HuH-7.5 (cell line): Measurements from ENCODE around the gene RMI2.
A peak's percentile ranks its signal among the peaks of the same experiment; 100 is the strongest.
"Not testable (repeated sequence)": the region's sequence is repeated elsewhere in the genome, so short reads cannot be mapped to it uniquely, and the experiment has no call there.

Source experiments
- DNase-seq: peaks from one replicate; pipeline ENCODE4 v3.0.0; 2011; ENCODE audit warnings: low spot score

RMI2 gene

DNA sequence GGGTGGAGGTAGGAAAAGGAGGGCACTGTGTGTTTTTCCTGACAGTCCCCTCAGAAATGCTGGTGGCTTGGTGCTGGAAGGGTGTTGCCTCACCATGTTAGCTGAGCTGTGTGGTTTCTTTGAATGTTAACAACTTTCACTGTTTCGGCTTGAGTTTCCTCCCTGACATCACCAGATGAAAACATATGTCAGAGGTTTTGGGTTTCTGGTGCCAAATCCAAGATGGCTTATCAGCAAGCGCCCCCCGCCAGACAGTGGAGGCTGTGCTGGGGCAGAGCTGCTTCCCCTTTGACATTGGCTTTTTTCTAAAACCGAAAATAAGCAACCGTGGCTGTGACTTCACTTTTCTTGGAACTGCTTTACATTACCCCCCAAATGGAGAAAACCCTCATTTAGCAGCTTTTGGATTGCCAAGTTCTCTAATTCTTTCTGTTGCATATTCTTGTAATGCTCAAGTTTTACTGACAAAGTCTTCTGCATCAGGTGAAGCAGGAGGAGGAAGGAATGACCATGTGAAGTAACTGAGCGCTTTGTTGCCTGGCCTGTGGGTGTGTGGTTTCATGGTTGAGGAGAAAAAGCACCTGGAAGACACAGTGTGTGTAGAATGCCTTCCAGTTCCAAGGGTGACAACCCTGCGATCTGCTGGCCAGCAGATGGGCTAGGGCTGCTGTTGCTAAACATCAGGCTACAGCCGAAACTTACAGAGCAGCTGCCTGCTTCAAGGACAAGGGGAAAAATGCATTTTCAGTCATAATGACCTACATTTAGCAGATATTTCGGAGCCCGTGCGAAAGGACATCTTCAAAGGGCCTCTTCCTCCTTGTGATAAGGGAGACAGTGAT lies 9.7 kb downstream of the RMI2 start:
- DNase-seq, result no peak

DNA sequence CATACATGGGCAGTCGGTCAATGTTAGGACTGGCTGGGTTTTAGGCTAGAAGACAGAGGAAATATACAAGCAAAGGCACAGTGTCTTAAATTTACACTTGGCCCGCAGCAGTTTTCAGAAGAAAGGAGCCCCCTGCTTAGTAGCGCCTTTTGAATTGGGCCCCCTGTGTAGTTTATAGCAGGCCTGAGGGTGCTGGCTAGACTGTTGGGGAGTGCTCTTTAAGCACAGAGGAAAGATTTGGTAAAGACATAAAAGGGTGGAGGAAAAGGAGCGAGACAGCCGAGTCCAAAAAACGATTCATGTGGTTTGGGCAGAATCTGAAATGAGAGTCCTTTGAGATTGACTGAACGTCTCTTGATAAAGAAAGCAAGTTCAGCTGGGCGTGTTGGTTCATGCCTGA lies 10.6 kb downstream of the RMI2 start:
- no peak for DNase-seq

DNA sequence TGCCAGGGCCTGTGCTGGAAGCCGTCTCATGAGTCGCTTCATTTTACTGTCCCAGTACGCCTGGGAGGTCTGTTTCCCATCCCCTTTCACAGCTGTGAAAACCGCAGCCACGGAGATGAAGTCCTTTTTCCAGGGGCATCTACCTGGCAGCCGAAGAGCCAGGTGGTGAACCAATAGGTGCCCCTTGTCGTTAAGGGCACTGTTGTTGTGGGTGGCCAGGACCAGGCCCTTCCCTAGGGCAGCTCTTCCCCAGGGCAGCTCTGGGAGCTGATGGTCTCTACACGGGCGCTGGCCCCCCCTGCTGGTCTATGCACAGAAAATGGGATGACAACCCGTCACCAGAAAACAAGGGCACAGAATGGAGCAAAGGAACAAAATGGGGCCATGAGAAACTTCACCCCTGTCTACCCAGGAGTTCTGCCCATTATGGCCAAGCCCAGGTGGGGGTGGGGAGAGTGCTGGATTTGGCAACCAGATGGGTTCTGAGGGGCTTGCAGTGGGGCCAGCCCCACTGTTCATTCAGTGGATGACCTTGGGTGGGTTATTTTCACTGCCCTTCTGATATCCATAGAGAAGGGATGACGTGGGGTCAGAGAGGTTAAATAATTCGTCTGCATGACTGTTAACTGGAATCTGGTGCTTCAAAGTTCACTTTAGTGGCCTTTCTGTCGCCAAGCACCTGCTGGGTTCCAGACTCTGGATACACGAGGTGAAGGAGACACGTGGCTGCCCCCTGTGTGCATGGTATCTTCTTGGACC lies 11.5 kb downstream of the RMI2 start:
- DNase-seq, result peak; percentile 71

DNA sequence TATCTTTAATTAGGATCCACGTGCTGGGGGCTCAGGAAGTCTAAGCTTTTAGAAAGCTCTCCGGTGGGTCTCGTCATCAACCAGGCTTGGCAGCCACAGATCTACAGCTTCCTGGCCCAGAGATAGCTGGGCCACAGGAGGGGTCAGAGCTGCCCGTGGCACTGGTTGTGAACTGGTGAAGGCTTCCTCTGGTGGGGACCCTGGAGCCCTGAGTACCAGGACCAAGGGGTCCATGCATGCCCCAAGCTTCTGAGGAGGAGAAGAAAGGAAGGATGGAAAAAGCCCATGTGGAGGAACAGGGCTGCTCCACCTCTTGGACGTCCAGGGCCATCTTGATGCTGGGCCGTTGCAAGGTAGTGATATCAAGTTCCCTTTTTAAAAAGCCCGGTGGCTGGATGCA lies 13.3 kb downstream of the RMI2 start:
- DNase-seq, result no peak

DNA sequence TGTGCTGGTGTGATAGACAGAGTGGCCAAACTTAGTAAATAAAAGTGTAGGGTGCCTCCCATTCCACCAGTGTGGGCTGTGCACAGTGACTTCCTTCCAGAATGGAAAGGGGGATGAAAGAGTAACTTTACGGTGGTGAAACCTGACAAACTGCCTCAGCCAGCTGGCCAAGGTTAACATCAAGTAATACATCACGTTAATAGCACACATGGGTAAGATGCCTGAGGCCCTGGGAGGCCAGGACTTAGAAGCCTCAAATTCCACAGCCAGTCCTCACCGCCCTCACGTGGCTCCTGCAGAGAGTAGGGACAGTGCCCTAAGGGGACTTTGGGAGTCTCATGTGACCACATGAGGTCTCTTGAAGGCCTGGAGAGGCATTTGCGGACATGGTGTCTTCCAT lies 14.1 kb downstream of the RMI2 start:
- DNase-seq, result no peak

DNA sequence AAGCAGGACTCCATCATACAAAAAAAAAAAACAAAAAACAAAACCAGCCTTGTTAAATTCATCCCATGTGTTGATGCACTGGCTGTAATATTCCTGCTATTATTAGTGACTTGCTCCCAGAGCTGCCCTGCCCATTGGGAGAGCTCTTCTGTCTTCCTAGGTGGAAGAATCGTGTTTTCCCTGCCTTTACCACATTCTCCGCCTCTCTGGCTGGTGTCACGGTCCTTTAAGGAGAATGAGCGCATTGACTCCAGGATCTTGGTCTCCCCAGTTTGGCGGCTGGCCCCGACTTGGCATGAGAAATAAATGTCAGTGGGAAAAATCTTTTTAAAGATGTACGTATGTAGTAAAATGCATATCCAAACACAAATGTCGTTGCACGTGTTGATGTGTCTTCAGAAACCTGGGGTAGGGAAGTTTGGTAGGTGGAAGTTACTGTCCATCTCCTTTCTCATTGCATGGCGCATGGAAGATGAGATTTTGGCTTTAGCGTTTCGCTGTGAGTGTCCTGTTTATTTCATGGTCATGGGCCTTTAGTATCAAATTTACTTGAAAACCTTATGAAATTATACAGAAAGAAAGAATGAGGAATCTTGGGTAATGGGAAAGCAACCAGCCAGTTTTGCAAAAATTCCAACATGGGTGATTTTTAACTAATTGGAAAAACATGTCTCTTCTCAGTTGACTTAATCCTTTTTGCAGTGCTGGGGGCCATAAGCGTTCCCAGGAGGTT lies 15.5 kb downstream of the RMI2 start:
- no peak for DNase-seq

DNA sequence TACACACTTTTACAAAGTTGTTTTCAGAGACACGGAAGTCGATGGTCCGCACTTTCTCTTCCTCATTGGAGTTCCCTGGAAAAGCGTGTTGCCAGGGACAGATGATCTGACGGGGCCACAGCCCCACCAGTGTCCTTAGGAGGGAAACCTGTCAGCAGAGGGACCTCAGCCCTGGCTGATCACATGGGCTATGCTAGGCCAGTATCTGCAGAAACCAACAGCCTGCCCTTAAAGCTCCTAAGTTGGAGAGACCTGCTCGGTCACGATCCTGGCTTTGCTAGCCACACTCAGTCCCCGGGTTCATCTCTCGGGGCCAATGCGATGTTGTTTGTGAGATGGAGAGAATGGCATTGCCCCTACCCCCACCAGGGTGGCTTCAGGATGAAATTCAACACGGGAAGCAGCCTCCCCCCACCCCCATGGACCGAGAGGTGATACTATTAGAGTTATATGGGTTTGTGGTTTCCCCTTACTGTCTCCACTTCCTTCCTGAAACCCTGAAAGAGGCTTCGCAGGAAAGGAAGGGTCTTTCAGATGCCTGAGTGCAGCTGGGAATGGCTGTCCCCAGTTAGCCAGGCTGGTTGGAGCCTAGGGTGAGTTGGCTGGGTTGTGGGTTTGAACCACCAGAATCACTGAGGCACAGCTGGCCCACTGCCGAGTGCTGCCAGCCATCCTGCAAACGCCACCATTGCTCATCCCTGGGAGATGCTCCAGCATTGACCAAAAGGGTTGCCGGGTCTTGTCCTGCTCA lies 16.6 kb downstream of the RMI2 start:
- no peak for DNase-seq

DNA sequence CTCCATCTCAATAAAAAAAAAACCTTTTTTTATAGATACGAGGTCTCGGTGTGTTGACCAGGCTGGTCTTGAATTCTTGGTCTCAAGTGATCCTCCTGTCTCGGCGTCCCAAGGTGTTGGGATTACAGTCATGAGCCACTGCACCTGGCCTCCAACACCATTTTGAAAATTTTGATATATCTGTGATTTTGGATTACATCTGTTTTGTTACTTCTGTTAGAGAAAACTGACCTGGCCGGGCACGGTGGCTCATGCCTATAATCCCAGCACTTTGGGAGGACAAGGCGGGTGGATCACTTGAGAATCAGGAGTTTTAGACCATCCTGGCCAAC lies 18.6 kb downstream of the RMI2 start:
- no peak for DNase-seq

DNA sequence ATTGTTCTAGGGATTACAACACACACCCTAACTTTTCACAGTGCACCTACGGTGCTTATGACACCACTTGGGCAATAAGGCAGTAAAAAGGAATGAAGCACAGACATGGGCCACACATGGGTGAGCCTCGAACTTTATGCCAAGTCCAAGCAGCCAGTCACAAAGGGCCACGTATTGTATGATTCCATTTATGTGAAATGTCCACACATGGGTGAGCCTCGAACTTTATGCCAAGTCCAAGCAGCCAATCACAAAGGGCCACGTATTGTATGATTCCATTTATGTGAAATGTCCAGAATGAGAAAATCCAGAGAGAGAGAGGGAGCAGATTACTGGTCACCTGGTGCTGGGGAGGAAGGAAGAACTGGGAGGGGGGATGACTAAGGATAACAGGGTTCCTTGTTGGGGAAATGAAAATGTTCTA lies 22.2 kb downstream of the RMI2 start:
- DNase-seq, result no peak

DNA sequence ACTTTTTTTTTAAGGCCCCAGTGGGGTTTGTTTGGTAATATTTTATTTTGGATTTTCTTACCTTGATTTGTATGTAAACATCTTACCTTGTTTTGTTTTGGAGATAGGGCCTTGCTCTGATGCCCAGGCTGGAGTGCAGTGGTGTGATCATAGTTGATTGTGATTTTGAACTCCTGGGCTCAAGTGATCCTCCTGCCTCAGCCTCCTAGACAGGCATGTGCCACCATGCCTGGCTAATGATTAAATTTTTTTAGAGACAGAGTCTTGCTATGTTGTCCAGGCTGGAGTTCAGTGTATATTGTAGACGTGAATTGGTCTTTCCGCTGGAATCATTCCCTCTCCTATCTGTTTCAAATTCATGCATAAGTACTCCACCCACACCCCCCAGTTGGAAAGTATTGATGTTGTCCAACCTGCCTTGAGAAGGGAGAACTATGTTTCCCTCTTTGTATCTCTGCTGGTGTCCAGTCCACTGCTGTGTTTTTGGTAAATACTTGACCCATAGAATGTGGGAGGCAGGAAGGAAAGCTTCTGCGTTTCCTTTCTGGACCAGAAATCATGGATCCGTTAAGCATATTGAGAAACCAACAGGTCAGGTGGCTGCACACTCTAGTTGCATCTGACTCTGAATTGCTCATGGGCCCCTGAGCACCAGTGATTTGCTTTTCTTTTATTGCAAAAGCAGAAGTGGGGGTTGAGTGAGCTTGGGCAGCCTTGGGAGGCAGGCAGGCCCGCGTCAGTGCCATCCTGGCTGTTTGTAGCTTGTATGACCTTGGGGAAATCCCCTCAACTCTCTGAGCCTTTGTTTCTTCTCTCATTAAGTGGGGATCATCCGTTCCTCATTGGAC lies 25.0 kb downstream of the RMI2 start:
- DNase-seq, result no peak

DNA sequence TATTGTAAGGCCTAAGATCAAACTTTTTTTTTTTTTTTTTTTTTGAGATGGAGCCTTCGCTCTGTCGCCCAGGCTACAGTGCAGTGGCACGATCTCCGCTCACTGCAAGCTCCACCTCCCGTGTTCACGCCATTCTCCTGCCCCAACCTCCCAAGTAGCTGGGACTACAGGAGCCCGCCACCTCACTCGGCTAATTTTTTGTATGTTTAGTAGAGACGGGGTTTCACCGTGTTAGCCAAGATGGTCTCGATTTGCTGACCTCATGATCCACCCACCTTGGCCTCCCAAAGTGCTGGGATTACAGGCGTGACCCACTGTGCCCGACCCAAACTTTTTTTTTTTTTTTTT lies 25.6 kb downstream of the RMI2 start:
- not testable (repeated sequence) for DNase-seq

DNA sequence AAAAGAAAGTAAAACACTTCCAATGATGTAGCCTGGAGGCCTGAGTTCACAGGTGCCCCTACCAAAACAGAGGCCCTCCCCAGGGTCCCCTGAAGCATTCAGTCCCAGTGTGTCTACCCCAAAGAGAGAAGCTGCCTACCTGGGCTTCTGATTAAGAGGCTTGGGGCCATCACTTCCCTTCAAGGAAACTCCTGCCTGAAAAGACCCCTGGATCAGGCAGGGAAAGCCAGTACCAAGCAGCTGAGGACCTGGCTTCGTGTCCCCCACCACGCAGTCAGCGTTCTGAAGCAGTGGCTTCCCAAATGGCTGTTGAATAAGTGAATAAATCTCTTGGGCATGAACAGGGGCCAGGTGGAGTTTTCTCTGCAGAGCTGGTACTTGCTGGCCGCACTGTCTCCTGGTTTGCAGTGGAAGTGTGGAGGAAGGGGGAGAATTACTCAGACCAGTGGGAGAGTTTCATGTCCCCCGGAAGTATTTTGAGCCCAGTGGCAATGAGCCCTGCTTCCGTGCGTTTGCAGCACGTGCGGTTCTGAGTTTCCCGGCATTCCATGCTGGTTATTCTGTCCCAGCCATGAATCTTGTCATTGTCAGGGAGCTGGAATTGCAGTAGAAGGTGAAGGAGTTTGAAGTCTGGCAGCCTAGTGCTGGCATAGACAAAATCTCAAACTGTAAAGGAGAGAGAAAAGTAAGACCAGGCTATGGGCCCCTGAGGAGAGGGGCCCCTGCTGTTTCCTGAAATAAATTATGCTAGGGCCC lies 27.0 kb downstream of the RMI2 start:
- DNase-seq, result no peak

DNA sequence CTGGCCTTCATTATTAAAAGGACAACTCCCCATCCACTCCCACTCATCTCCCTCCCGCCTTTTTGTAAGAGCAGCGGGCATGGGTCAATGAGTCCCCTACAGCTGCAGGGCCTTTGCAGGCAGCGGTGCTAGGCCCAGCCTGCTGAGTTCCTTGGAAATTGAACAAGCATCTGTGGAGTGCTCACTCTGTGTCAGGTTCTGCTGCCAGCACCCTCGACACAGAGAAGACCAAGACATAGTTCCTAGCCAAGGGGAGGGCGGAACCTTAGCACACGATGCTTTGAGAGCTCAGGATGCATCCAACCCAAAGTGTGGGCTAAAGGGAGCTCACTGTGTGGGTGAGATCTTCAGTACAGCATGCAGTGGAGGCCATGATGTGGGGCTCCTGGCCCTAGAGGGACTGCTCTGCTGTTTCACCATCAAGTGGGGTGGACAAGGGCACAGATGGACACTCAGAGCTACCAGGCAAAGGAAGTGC lies 27.6 kb downstream of the RMI2 start:
- no peak for DNase-seq

DNA sequence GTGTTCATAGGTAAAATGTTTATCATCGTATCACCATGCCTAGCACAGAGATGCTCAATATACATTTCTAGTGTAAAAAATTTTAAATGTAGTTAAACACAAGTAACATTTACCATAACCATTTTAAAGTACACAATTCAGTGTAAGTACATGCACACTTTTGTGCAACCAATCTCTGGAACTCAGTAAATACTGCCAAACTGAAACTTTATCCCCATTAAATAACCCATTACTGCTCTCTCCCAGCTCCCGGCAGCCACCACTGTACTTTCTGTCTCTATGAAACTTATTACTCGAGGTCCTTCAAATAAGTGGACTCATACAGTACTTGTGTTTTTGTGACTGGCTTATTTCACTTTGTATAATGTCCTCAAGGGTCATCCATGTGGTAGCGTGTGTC lies 29.0 kb downstream of the RMI2 start:
- DNase-seq, result no peak

DNA sequence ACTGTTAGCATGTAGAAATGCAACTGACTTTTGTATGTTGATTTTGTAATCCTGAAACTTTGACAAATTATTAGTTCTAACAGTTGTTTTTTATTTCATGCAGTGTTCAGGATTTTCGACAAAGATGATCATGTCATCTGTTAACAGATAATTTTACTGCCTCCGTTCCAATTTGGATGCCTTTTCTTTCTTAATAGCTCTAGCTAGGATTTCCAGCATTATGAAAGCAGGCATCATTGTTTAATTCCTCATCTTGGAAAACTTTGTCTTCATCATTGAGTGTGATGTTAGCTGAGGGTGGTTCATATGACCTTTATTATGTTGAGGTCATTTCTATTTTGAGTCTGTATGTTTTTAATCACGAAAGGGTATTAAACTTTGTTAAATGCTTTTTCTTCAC lies 31.9 kb downstream of the RMI2 start:
- DNase-seq, result no peak

DNA sequence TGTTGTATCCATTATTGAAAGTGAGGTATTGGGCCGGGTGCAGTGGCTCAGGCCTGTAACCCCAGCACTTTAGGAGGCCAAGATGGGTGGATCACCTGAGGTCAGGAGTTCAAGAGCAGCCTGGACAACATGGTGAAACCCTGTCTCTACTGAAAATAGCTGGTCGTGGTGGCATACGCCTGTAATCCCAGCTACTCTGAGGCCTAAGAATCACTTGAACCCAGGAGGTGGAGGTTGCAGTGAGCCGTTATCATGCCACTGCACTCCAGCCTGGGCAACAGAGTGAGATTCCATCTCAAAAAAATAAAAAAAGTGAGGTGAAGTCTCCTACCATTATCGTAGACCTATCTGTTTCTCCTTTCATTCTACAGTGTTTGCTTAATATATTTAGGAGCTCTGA lies 33.7 kb downstream of the RMI2 start:
- not testable (repeated sequence) for DNase-seq

DNA sequence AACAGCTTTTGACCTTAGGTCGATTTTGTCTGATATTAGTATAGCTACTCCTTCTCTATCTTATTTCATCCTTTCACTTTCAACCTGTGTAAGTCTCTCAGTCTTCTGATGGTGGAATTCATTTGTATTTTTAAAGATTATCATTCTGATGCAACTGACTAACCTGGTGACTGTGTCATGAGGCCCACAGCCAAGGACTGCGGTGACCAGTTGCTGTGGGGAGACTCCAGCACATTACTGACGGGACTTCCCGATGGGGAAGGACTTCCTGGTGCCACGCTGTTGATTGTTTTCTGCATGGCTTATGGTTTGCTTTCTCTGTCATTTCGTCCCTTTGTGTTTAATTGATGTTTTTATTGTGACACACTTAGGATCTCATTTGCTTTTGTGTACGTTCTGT lies 34.2 kb downstream of the RMI2 start:
- DNase-seq, result no peak

DNA sequence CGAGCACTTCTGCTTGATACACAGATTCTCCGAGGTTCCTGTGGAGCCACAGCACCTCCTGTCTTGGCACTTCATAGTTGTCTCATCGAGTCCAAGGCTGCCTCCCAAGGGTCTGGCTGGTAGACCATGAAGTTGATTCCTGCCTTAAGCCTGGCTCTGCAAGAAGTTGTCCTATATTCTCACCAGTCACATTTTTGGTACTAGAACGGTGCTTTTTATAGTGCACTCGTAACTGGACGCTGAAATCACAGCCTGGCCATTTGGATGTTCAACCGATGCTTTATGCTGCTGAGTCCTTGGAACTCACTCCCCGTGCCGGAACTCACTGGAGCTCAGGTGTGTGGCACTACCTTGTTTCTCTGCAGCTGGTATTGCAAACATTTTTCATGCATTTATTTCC lies 35.6 kb downstream of the RMI2 start:
- DNase-seq, result no peak

DNA sequence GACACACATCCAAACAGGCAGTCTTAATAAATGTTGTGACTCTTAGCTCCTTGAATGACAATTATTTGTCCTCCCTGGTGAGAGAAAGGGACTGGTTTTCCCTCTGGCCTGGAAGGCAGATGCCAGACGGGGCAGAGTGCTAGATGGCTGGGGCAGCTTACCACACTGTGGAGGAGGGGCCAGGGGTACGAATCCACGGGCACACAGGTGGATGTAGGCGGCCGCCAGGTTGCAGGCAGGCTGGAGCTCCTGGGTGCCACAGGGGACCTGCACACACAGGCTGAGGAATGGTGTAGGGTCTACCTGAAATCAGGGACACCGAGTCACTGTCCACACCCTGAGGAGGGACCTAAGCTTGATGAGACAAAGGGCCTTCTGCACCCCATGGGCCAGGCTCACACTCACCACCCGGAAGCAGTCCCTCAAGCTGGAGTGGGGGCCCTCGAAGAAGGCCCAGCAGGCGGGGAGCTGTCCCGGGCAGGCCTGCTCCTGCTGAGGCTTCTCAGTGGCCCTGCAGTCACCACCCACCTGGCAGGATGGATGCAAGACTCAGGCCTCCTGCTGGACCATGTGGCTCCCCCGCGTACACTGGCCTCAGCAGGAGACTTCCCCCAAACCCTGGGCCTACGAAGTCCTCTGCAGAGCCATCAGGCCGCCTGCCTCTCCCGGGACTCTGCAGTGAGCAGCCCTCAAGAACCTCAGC lies 38.4 kb downstream of the RMI2 start:
- DNase-seq, result no peak
